IPS-18a (cell line): Measurements from ENCODE around the gene KANK2.
"Not testable (repeated sequence)": the region's sequence is repeated elsewhere in the genome, so short reads cannot be mapped to it uniquely, and the experiment has no call there.

Experiments
- H3K27ac ChIP-seq: one replicate; pipeline ENCODE4 v1.5.1; 2013; ENCODE audit warnings: low read length
- H3K27me3 ChIP-seq: one replicate; pipeline ENCODE4 v1.6.1; 2013; ENCODE audit warnings: mild to moderate bottlenecking, low read length; ENCODE audit not compliant: control insufficient read depth, insufficient read depth
- H3K36me3 ChIP-seq: one replicate; pipeline ENCODE4 v1.6.1; 2013; ENCODE audit warnings: low read depth, low read length; ENCODE audit not compliant: control insufficient read depth
- H3K4me1 ChIP-seq: one replicate; pipeline ENCODE4 v1.6.1; 2013; ENCODE audit warnings: low read depth, low read length; ENCODE audit not compliant: control insufficient read depth
- H3K4me3 ChIP-seq: one replicate; pipeline ENCODE4 v1.5.1; 2013; ENCODE audit warnings: low read length
- H3K9ac ChIP-seq: one replicate; pipeline ENCODE4 v1.6.1; 2013; ENCODE audit warnings: mild to moderate bottlenecking, low read length, moderate library complexity
- H3K9me3 ChIP-seq: one replicate; pipeline ENCODE4 v1.6.1; 2013; ENCODE audit warnings: low read depth, low read length; ENCODE audit not compliant: control insufficient read depth

The KANK2 gene

DNA sequence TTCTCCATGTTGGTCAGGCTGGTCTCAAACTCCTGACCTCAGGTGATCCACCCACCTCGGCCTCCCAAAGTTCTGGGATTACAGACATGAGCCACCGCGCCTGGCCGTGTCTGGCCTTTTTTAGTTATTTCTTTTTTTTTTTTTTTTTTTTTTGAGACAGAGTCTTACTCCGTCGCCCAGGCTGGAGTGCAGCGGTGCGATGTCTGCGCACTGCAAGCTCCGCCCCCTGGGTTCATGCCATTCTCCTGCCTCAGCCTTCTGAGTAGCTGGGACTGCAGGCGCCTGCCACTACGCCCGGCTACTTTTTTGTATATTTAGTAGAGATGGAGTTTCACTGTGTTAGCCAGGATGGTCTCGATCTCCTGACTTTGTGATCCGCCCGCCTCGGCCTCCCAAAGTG is 75.4 kb downstream of the KANK2 start:
- not testable (repeated sequence) for H3K27ac ChIP-seq, H3K9ac ChIP-seq, H3K27me3 ChIP-seq, H3K4me1 ChIP-seq, H3K9me3 ChIP-seq, H3K4me3 ChIP-seq
- peaks cover 88% of the 10 kb centered on the region for H3K36me3 ChIP-seq

- H3K9ac ChIP-seq = no peak overlapping the region
- peaks cover 96% of the 10 kb centered on the region for H3K36me3 ChIP-seq
- no peak overlapping the region for H3K4me3 ChIP-seq
- no peak overlapping the region for H3K27ac ChIP-seq
- no peaks in the 10 kb centered on the region for H3K4me1 ChIP-seq
- no peaks in the 10 kb centered on the region for H3K9me3 ChIP-seq
- no peaks in the 10 kb centered on the region for H3K27me3 ChIP-seq
These were observed 80.8 kb downstream of the KANK2 start for GRCh38 chr19:11116507-11116906.

- Histone ChIP-seq H3K36me3 (peaks cover 96% of the 10 kb centered on the region), H3K4me3 (no peak overlapping the region), H3K9ac (no peak overlapping the region), H3K27ac (no peak overlapping the region), H3K4me1 (no peaks in the 10 kb centered on the region), H3K9me3 (no peaks in the 10 kb centered on the region), H3K27me3 (no peaks in the 10 kb centered on the region)
These were observed 81.4 kb downstream of the KANK2 start for GRCh38 chr19:11115895-11116446.

DNA sequence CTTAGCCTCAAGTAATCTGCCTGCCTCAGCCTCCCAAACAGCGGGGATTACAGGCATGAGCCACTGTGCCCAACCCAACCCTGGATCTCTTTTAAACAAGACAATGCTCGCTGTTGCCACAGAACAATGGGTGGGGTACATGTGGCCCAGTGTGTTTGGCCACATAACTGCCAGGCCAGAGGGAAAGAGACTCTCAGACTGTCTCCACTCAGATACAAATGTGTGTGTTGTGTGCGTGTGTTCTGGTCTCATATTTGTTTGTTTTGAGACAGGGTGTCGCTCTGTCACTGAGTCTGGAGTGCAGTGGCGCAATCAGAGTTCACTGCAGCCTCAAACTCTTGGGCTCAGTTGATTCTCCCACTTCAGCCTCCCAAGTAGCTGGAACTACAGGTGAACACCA is 82.3 kb downstream of the KANK2 start:
- Histone ChIP-seq H3K9ac (no peak overlapping the region), H3K4me1 (no peaks in the 10 kb centered on the region), H3K36me3 (peaks cover 96% of the 10 kb centered on the region), H3K9me3 (no peaks in the 10 kb centered on the region), H3K27me3 (no peaks in the 10 kb centered on the region), H3K27ac (no peak overlapping the region), H3K4me3 (no peak overlapping the region)
